ENCODE results near the gene OASL. TPM values are rescaled to one million over a fixed set of nuclear protein-coding genes. Genes with fewer than 3 reads are reported as not detected.

Gene OASL
- total and polyA plus RNA-seq, 9 of the 15 experiments (the other 6 are each of a cell fraction or from before 2014, with no cell fraction given), result 0.14 TPM; not detected in 8

- TF ChIP-seq PRPF4 (IDR thresholded peaks at IDR 0.05; ENCODE audit: insufficient read depth, low read depth, low read length, poor library complexity, severe bottlenecking), result no peak
- no peak for TF ChIP-seq POLR3G (IDR thresholded peaks at IDR 0.05; ENCODE audit: extremely low read depth, insufficient read length, insufficient replicate concordance)
- TF ChIP-seq, protein P1, sequence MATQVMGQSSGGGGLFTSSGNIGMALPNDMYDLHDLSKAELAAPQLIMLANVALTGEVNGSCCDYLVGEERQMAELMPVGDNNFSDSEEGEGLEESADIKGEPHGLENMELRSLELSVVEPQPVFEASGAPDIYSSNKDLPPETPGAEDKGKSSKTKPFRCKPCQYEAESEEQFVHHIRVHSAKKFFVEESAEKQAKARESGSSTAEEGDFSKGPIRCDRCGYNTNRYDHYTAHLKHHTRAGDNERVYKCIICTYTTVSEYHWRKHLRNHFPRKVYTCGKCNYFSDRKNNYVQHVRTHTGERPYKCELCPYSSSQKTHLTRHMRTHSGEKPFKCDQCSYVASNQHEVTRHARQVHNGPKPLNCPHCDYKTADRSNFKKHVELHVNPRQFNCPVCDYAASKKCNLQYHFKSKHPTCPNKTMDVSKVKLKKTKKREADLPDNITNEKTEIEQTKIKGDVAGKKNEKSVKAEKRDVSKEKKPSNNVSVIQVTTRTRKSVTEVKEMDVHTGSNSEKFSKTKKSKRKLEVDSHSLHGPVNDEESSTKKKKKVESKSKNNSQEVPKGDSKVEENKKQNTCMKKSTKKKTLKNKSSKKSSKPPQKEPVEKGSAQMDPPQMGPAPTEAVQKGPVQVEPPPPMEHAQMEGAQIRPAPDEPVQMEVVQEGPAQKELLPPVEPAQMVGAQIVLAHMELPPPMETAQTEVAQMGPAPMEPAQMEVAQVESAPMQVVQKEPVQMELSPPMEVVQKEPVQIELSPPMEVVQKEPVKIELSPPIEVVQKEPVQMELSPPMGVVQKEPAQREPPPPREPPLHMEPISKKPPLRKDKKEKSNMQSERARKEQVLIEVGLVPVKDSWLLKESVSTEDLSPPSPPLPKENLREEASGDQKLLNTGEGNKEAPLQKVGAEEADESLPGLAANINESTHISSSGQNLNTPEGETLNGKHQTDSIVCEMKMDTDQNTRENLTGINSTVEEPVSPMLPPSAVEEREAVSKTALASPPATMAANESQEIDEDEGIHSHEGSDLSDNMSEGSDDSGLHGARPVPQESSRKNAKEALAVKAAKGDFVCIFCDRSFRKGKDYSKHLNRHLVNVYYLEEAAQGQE (IDR thresholded peaks at IDR 0.05; ENCODE audit: borderline replicate concordance), result no peak; the same call in 1 of the 2 replicates
- TF ChIP-seq, protein P1 (CRISPR knock-in tag; IDR thresholded peaks at IDR 0.05; ENCODE audit: low read depth), result peak; percentile 65; the same call in 1 of the 2 replicates
- peak; percentile 32; the same call in 1 of the 2 replicates for TF ChIP-seq BACH1 (tag; IDR thresholded peaks at IDR 0.05)
- TF ChIP-seq, protein P2, sequence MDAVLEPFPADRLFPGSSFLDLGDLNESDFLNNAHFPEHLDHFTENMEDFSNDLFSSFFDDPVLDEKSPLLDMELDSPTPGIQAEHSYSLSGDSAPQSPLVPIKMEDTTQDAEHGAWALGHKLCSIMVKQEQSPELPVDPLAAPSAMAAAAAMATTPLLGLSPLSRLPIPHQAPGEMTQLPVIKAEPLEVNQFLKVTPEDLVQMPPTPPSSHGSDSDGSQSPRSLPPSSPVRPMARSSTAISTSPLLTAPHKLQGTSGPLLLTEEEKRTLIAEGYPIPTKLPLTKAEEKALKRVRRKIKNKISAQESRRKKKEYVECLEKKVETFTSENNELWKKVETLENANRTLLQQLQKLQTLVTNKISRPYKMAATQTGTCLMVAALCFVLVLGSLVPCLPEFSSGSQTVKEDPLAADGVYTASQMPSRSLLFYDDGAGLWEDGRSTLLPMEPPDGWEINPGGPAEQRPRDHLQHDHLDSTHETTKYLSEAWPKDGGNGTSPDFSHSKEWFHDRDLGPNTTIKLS (IDR thresholded peaks at IDR 0.05; ENCODE audit: borderline replicate concordance, low read depth), result peak; percentile 67; the same call in 1 of the 2 replicates
- TF ChIP-seq RAD51 (IDR thresholded peaks at IDR 0.05; ENCODE audit: borderline replicate concordance, low read depth), result peak; percentile 80
- peak; percentile 52 for TF ChIP-seq GMEB1 (CRISPR knock-in tag; IDR thresholded peaks at IDR 0.05)
- TF ChIP-seq EP400 (IDR thresholded peaks at IDR 0.05), result peak; percentile 62
- 0 out of 2 replicates have a peak, but pooled peaks have one; percentile 59 for TF ChIP-seq ZC3H11A (IDR thresholded peaks at IDR 0.05; ENCODE audit: low read depth, low read length)
- TF ChIP-seq SREBF1 (IDR thresholded peaks at IDR 0.05; ENCODE audit: borderline replicate concordance, low read depth, low read length), result 0 out of 2 replicates have a peak, but pooled peaks have one; percentile 40
Measured at GRCh38 chr12:121015825-121016766, 22.9 kb downstream of the OASL start, which contains the start of gene C12orf43 (continued).
